SK-N-SH (cell line): ENCODE results near the gene NR1D2. TPM values are rescaled to one million over a fixed set of nuclear protein-coding genes. Genes with fewer than 3 reads are reported as not detected.

Experiments
- CTCF ChIA-PET: fragments of 300-600, 350-600 bp; formaldehyde crosslinking; extraction: SDS; loops from one replicate; lab custom pipeline; 2021; lab: Yijun Ruan, JAX
- POLR2A ChIA-PET: fragments of 350-600 bp; sonication (Branson Sonifier 250); formaldehyde crosslinking; extraction: SDS; loops from one replicate; lab custom pipeline; 2020; ENCODE audit warnings: antibody characterized with exemption, inconsistent platforms; lab: Yijun Ruan, JAX
- DNase-seq: peaks from one replicate; pipeline ENCODE4 v3.0.0; 2012
- H2AFZ ChIP-seq: fragments of 200-600 bp; sonication (generic); 2 replicates; pipeline ENCODE4 v1.8.1; 2016; ENCODE audit warnings: antibody characterized with exemption, mild to moderate bottlenecking, low read depth
- H3F3A ChIP-seq: fragments of 200-600 bp; sonication (generic); replicated peaks from 2 replicates; pipeline ENCODE3; 2016; ENCODE audit warnings: antibody characterized with exemption, mild to moderate bottlenecking; ENCODE audit not compliant: insufficient read depth
- H3K27ac ChIP-seq, 2 experiments: fragments of 200-500 bp in 1 of 2; fragments of 200-600 bp in 1 of 2; sonication (Bioruptor generic) in 1 of 2; sonication (generic), shearing (Covaris generic) in 1 of 2; 2 replicates each; pipeline versions ENCODE4 v1.5.1 to v1.6.1; 2014 to 2016; ENCODE audit warnings: low read depth in 2 of 2, inconsistent platforms in 1 of 2, low read length in 1 of 2, mild to moderate bottlenecking in 1 of 2, mixed read lengths in 1 of 2
- H3K27me3 ChIP-seq: fragments of 200-600 bp; sonication (generic), shearing (Covaris generic); 2 replicates; pipeline ENCODE4 v1.6.1; 2016; ENCODE audit warnings: mixed run types; ENCODE audit not compliant: insufficient read depth
- H3K36me3 ChIP-seq, 2 experiments: fragments of 200-500 bp in 1 of 2; fragments of 200-600 bp in 1 of 2; sonication (Bioruptor generic) in 1 of 2; sonication (generic) in 1 of 2; replicated peaks in 1 of 2; 2 replicates each; pipeline versions ENCODE3 to v1.5.1; 2014 to 2016; ENCODE audit warnings: low read length in 1 of 2, mild to moderate bottlenecking in 1 of 2; ENCODE audit not compliant: insufficient read depth in 2 of 2, control insufficient read depth in 1 of 2
- H3K4me1 ChIP-seq, 2 experiments: fragments of 200-500 bp in 1 of 2; fragments of 200-600 bp in 1 of 2; sonication (Bioruptor generic) in 1 of 2; sonication (generic), shearing (Covaris generic) in 1 of 2; 2 replicates each; pipeline versions ENCODE4 v1.5.1 to v1.6.1; 2014 to 2016; ENCODE audit warnings: low read depth in 1 of 2, low read length in 1 of 2, mixed run types in 1 of 2; ENCODE audit not compliant: insufficient read depth in 2 of 2, control insufficient read depth in 1 of 2
- H3K4me2 ChIP-seq: fragments of 200-600 bp; sonication (generic), shearing (Covaris generic); 2 replicates; pipeline ENCODE4 v1.6.1; 2017; ENCODE audit warnings: mixed run types
- H3K4me3 ChIP-seq, 2 experiments: fragments of 200-500 bp in 1 of 2; fragments of 200-600 bp in 1 of 2; sonication (Bioruptor generic) in 1 of 2; sonication (generic), shearing (Covaris generic) in 1 of 2; 2 replicates each; pipeline versions ENCODE4 v1.5.1 to v1.8.1; 2014 to 2016; ENCODE audit warnings: low read depth in 2 of 2, inconsistent platforms in 1 of 2, low read length in 1 of 2, mild to moderate bottlenecking in 1 of 2, mixed read lengths in 1 of 2, moderate library complexity in 1 of 2
- H3K79me2 ChIP-seq: fragments of 200-600 bp; sonication (generic); 2 replicates; pipeline ENCODE4 v1.8.1; 2017; ENCODE audit warnings: mild to moderate bottlenecking; ENCODE audit not compliant: insufficient read depth
- H3K9ac ChIP-seq: fragments of 200-600 bp; sonication (generic); 2 replicates; pipeline ENCODE4 v1.6.1; 2017; ENCODE audit warnings: mixed run types
- H3K9me2 ChIP-seq: fragments of 200-600 bp; sonication (generic); 2 replicates; pipeline ENCODE4 v1.6.1; 2017; ENCODE audit warnings: mixed run types
- H3K9me3 ChIP-seq: fragments of 200-600 bp; sonication (generic); 2 replicates; pipeline ENCODE4 v1.6.1; 2017; ENCODE audit warnings: mixed run types, mild to moderate bottlenecking, moderate library complexity
- H4K20me1 ChIP-seq: fragments of 200-600 bp; sonication (generic); 2 replicates; pipeline ENCODE4 v1.6.1; 2017; ENCODE audit warnings: mild to moderate bottlenecking, mixed run types; ENCODE audit not compliant: insufficient read depth
- FOXJ3 ChIP-seq: sonication (generic); formaldehyde crosslinking; IDR thresholded peaks from 2 replicates; pipeline ENCODE4 v1.5.1; 2020; ENCODE audit warnings: mild to moderate bottlenecking, missing genetic modification reagents
- GATA2 ChIP-seq: sonication (generic); formaldehyde crosslinking; IDR thresholded peaks from 2 replicates; pipeline ENCODE4 v1.5.0; 2020; ENCODE audit warnings: mild to moderate bottlenecking, missing genetic modification reagents
- IRF3 ChIP-seq: fragments of 150-350 bp; IDR thresholded peaks from 2 replicates; pipeline ENCODE4 v1.6.1; 2016; ENCODE audit warnings: mild to moderate bottlenecking, low read depth, low read length
- MAX ChIP-seq: IDR thresholded peaks from 2 replicates; pipeline ENCODE4 v1.4.0; 2012; ENCODE audit warnings: low read depth
- NRF1 ChIP-seq: IDR thresholded peaks from 2 replicates; pipeline ENCODE4 v1.6.1; 2012; ENCODE audit warnings: low read depth, mild to moderate bottlenecking, low read length
- POLR2AphosphoS5 ChIP-seq: IDR thresholded peaks from 2 replicates; pipeline ENCODE4 v1.6.1; 2012; ENCODE audit warnings: low read depth, low read length
- RXRA ChIP-seq: IDR thresholded peaks from 2 replicates; pipeline ENCODE4 v1.4.0; 2012; ENCODE audit warnings: low read depth, mild to moderate bottlenecking, borderline replicate concordance
- TCF12 ChIP-seq: IDR thresholded peaks from 2 replicates; pipeline ENCODE4 v1.4.0; 2012
- ZBTB33 ChIP-seq: IDR thresholded peaks from 2 replicates; pipeline ENCODE4 v1.4.0; 2012; ENCODE audit warnings: low read depth, borderline replicate concordance
- WGBS: methylation state at CpG from one replicate; pipeline ENCODE4 v1.1.6; 2017; ENCODE audit warnings: low lambda C conversion rate; 5-methylcytosine and 5-hydroxymethylcytosine counted together
- polyA plus RNA-seq, 3 experiments: library from polyadenylated mRNA; depleted of rRNA; stranded (reverse); fragments of >200 nt; gene quantifications; 2 replicates each; pipeline ENCODE4 v1.2.3, GENCODE V29; 2012
- TF ChIP-seq, protein P1 (sequence below): IDR thresholded peaks from 2 replicates; pipeline ENCODE4 v1.4.0; 2012; ENCODE audit warnings: low read depth, borderline replicate concordance
- TF ChIP-seq, protein P2 (sequence below): fragments of 150-350 bp; IDR thresholded peaks from 2 replicates; pipeline ENCODE4 v1.6.1; 2017; ENCODE audit warnings: antibody characterized with exemption, low read length, low read depth, borderline replicate concordance

Gene NR1D2
- polyA plus RNA-seq, 1 of the 3 experiments (the other 2 are of a cell fraction) = 12.0 TPM

GRCh38 chr3:23999012-23999641 lies 54.0 kb downstream of the NR1D2 start (continued):
- TF ChIP-seq, protein P1, sequence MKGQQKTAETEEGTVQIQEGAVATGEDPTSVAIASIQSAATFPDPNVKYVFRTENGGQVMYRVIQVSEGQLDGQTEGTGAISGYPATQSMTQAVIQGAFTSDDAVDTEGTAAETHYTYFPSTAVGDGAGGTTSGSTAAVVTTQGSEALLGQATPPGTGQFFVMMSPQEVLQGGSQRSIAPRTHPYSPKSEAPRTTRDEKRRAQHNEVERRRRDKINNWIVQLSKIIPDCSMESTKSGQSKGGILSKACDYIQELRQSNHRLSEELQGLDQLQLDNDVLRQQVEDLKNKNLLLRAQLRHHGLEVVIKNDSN = no peak
- TF ChIP-seq FOXJ3 (CRISPR knock-in tag) = no peak
- TF ChIP-seq TCF12 = peak; percentile 3; the same call in 1 of the 2 replicates
- TF ChIP-seq, protein P2, sequence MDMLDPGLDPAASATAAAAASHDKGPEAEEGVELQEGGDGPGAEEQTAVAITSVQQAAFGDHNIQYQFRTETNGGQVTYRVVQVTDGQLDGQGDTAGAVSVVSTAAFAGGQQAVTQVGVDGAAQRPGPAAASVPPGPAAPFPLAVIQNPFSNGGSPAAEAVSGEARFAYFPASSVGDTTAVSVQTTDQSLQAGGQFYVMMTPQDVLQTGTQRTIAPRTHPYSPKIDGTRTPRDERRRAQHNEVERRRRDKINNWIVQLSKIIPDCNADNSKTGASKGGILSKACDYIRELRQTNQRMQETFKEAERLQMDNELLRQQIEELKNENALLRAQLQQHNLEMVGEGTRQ = no peak
- TF ChIP-seq IRF3 = no peak
- TF ChIP-seq GATA2 (CRISPR knock-in tag) = 0 out of 2 replicates have a peak, but pooled peaks have one; percentile 8
- TF ChIP-seq RXRA = no peak

DNA sequence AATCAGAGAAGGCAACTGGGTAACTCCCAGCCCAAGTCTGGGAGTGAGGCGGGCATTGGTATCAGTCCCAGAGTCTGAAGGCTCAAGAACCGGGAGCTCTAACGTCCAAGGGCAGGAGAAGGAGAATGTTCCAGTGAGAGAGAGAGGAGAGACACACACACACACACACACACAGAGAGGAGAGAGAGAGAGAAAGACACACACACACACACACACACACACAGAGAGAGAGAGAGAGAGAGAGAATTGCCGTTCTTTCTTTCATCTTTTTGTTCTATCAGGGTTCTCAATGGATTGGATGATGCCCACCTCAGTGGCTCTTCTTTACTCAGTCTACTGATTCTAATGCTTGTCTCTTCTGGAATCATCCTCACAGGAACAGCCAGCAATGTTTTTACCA lies 57.0 kb downstream of the NR1D2 start:
- ChIA-PET CTCF (interaction anchor here (1.3 to 1.6 kb wide), 2 partner anchors 115 to 681 kb away, joined by 3 to 10 read pairs; no protein-coding TSS in a partner anchor), POLR2A (no interaction called here)
- WGBS = 90% methylated on average over 4 of the region's 4 CpGs
- no peaks in the 10 kb centered on the region for H3K9me2 ChIP-seq
- H3K9me3 ChIP-seq = no peaks in the 10 kb centered on the region
- H3K27ac ChIP-seq = no peak overlapping the region
- no peaks in the 10 kb centered on the region for H3K27me3 ChIP-seq
- no peak overlapping the region for H3K4me3 ChIP-seq
- no peaks in the 10 kb centered on the region for H3F3A ChIP-seq
- TF ChIP-seq MAX (no peak), ZBTB33 (no peak), RXRA (no peak), NRF1 (no peak), POLR2AphosphoS5 (no peak), IRF3 (no peak)
- TF ChIP-seq, protein P2 = no peak
- H3K4me2 ChIP-seq = no peak overlapping the region
- no peak overlapping the region for H3K9ac ChIP-seq
- H3K4me1 ChIP-seq = peaks cover 0 to 4% of the 10 kb centered on the region in 2 experiments; a peak in 2 of 4 replicates
- no peaks in the 10 kb centered on the region for H3K36me3 ChIP-seq
- no peak overlapping the region for H2AFZ ChIP-seq
- DNase-seq = no peak
- H3K79me2 ChIP-seq = no peaks in the 10 kb centered on the region
- no peaks in the 10 kb centered on the region for H4K20me1 ChIP-seq
